Prostate gland (tissue), 2 donors: ENCODE measurements around the gene GALNT16. TPM values are rescaled to one million over a fixed set of nuclear protein-coding genes. Genes with fewer than 3 reads are reported as not detected.

ENCODE experiments used
- DNase-seq: peaks from one replicate; pipeline ENCODE4 v3.0.0-alpha.2; 2019; ENCODE audit warnings: low spot score
- H3K27ac ChIP-seq, 2 donors: fragments of 200-600 bp; sonication (generic); 2 replicates each; pipeline ENCODE4 v1.5.1; 2017 to 2019
- H3K27me3 ChIP-seq: fragments of 200-600 bp; sonication (generic); replicated peaks from 2 replicates; pipeline ENCODE4 v1.5.1; 2019; ENCODE audit not compliant: insufficient read depth
- H3K36me3 ChIP-seq, 2 donors: fragments of 200-600 bp; sonication (generic); 1 replicate in 1 of 2; 2 replicates in 1 of 2; pipeline versions ENCODE4 v1.5.1 to v1.8.1; 2017 to 2019
- H3K4me1 ChIP-seq: fragments of 200-600 bp; sonication (generic); replicated peaks from 2 replicates; pipeline ENCODE4 v1.5.1; 2019
- H3K4me3 ChIP-seq, 2 donors: fragments of 200-600 bp; sonication (generic); 2 replicates each; pipeline ENCODE4 v1.5.1; 2017 to 2019
- H3K9me3 ChIP-seq: fragments of 200-600 bp; sonication (generic); 2 replicates; pipeline ENCODE4 v1.5.1; 2017
- POLR2A ChIP-seq: fragments of 450-650 bp; IDR thresholded peaks from one replicate; pipeline ENCODE4 v1.6.1; 2016; ENCODE audit warnings: antibody characterized with exemption, mild to moderate bottlenecking
- POLR2AphosphoS5 ChIP-seq: sonication (generic); formaldehyde crosslinking; IDR thresholded peaks from one replicate; pipeline ENCODE4 v1.6.1; 2017; ENCODE audit warnings: antibody characterized with exemption
- WGBS: methylation state at CpG from one replicate; pipeline ENCODE4 v1.1.5; 2018; 5-methylcytosine and 5-hydroxymethylcytosine counted together
- intact Hi-C: fragments of 100-400 bp; cut with DNase I; formaldehyde crosslinking; loops from one replicate; pipeline ENCODE4 v1.14.2; 2022
- total RNA-seq, 2 donors: library from RNA; depleted of rRNA; stranded (reverse); fragments of >200 nt; gene quantifications; one replicate each; pipeline ENCODE4 v1.1.0, GENCODE V29; 2016
- TF ChIP-seq, protein P1 (sequence below), 4 experiments: fragments of 200-600 bp in 2 of 4; fragments of 450-650 bp in 2 of 4; sonication (generic) in 2 of 4; IDR thresholded peaks; 1 replicate in 3 of 4; 2 replicates in 1 of 4; pipeline ENCODE4 v1.5.1; 2016 to 2019; ENCODE audit warnings: antibody characterized with exemption in 4 of 4, mild to moderate bottlenecking in 2 of 4, moderate library complexity in 2 of 4

The GALNT16 gene
- total RNA-seq, 2 donors from 2014 or later, result 2.0 to 6.9 TPM

DNA sequence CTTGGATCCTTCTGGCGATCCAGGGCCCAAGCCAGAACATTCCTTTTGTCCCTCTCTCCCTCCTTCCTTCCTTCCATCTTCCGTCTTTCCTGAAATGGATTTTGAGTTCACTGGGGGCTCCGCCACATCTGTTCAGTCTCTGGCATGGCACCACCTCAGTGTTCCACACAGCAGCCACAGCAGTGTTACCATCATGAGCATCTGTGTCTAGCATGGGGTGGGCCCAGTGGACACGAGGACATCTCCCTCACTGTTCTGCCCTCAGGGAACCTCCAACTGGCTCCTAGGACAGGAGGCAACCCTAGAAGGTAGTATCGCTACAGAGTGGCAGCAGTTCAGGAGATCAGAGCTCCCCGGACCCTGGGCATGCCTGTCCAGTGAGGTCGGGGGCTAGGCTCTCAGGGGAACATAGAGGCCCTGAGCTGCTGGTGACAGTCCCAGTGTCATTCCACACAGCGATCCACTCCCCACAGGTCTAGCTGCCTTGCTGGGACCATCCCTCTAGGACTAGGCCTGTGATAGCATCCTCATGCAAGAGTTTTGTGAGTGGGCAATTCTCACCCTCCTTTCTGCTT lies 59.0 kb downstream of the GALNT16 start:
- no peaks in the 10 kb centered on the region for H3K9me3 ChIP-seq
- no peaks in the 10 kb centered on the region for H3K36me3 ChIP-seq
- no peak overlapping the region for H3K27ac ChIP-seq
- no peak for TF ChIP-seq POLR2A
- TF ChIP-seq, protein P1, sequence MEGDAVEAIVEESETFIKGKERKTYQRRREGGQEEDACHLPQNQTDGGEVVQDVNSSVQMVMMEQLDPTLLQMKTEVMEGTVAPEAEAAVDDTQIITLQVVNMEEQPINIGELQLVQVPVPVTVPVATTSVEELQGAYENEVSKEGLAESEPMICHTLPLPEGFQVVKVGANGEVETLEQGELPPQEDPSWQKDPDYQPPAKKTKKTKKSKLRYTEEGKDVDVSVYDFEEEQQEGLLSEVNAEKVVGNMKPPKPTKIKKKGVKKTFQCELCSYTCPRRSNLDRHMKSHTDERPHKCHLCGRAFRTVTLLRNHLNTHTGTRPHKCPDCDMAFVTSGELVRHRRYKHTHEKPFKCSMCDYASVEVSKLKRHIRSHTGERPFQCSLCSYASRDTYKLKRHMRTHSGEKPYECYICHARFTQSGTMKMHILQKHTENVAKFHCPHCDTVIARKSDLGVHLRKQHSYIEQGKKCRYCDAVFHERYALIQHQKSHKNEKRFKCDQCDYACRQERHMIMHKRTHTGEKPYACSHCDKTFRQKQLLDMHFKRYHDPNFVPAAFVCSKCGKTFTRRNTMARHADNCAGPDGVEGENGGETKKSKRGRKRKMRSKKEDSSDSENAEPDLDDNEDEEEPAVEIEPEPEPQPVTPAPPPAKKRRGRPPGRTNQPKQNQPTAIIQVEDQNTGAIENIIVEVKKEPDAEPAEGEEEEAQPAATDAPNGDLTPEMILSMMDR (IDR thresholded peaks at IDR 0.05), result no peak
- no peak for TF ChIP-seq POLR2AphosphoS5
- no peak for DNase-seq
- H3K27me3 ChIP-seq, result no peaks in the 10 kb centered on the region
- no peaks in the 10 kb centered on the region for H3K4me1 ChIP-seq
- no peak overlapping the region for H3K4me3 ChIP-seq
- intact Hi-C loops, result no loop called here
- 92% methylated on average over 8 of the region's 8 CpGs for WGBS

DNA sequence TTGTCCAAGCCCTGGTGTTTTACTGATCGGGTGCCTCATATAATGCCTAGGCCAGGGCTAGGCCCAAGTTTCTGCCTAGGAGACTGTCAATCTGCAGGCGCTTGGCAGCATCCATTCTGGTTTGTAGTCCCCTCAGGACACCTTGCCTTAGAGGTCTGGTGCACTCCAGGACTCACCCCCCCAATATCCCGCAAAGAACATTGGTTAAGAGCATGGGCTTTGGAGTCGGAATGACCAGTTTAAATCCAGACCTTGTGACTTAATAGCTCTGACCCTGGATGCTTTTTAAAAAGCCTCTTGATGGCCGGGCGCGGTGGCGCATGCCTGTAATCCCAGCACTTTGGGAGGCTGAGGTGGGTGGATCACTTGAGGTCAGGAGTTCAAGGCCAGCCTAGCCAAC lies 60.0 kb downstream of the GALNT16 start:
- Histone ChIP-seq H3K36me3 (no peaks in the 10 kb centered on the region), H3K27ac (no peak overlapping the region), H3K27me3 (no peaks in the 10 kb centered on the region), H3K9me3 (no peaks in the 10 kb centered on the region), H3K4me1 (no peaks in the 10 kb centered on the region), H3K4me3 (no peak overlapping the region)
- intact Hi-C loops, result no loop called here
- TF ChIP-seq, protein P1 (IDR thresholded peaks at IDR 0.05), result no peak
- TF ChIP-seq POLR2A, result no peak
- no peak for TF ChIP-seq POLR2AphosphoS5
- DNase-seq, result no peak
- WGBS, result 96% methylated on average over 8 of the region's 8 CpGs

DNA sequence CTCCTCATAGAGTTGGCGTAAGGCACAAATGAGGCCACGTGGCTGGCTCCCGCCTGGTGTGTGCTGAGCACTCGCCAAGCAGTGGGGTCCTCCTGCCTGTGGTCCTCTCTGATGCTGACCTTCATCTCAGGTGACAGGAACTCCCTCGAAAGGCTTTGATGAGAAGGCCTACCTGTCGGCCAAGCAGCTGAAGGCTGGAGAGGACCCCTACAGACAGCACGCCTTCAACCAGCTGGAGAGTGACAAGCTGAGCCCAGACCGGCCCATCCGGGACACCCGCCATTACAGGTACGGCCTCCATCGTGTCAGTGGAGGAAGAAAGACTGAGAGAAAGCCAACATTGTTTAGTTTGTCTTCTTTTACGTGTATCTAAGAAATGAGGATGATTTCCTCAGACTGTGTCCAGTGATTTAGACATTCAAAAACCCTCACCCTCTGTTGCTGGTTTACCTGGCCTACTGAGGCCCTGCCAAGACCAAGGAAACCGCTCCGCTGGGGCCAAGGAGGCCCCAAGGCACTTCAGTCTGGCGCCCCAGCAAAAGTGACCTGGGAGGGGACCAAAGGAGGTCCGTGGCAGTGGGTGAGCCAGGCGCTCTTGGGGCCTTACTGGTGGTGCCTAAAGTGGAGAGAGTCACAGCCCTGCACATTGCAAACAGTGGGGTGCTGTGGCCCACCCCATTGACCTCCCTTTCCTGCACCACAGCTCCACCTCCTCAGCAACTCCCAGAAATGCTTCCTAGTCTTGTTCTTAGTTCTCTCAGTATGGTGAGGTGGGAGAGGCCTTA lies 60.8 kb downstream of the GALNT16 start:
- Histone ChIP-seq H3K27ac (no peak overlapping the region), H3K36me3 (no peaks in the 10 kb centered on the region), H3K4me1 (no peaks in the 10 kb centered on the region), H3K27me3 (no peaks in the 10 kb centered on the region), H3K9me3 (no peaks in the 10 kb centered on the region), H3K4me3 (no peak overlapping the region)
- DNase-seq, result no peak
- 92% methylated on average over 18 of the region's 18 CpGs for WGBS
- intact Hi-C loops, result no loop called here
- no peak for TF ChIP-seq POLR2AphosphoS5
- TF ChIP-seq, protein P1 (IDR thresholded peaks at IDR 0.05), result no peak
- no peak for TF ChIP-seq POLR2A

DNA sequence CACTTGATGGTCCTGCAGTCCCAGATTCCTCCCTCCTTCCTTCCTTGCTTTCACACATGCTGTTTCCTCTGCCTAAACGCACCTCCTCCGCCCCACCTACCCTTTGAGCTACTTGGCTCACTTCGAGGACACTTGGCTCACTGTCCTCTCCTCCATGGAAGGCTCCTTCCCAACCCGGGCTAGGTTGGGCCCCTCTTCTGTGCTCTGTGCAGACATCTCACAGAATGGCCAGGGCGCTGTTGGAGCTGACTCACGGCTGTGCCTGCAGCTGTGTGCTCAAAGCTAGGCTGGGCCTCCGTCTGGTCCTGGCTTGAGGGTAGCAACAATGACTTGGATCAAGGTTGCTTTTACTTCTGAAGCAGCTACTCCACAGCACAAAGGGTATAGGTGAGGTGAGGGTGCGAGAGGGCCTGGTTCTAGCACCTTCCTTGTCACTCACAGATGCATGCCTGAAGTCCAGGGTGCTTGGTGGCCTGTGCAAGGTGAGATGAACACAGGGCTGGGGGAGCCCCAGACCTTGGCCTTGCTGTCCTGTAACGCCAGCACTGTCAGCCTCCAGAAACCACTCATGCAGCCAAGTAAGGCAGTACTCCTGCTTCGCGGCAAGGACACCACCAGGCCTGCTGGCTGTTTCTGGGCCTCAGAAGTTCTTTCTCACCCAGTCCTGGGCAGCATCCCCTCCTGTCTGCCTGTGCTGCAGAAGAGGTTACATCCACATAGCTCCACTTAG lies 61.8 kb downstream of the GALNT16 start:
- H3K36me3 ChIP-seq, result no peaks in the 10 kb centered on the region
- DNase-seq, result no peak
- WGBS, result 76% methylated on average over 11 of the region's 11 CpGs
- no peak overlapping the region for H3K27ac ChIP-seq
- H3K4me3 ChIP-seq, result no peak overlapping the region
- TF ChIP-seq POLR2A (no peak), POLR2AphosphoS5 (no peak)
- TF ChIP-seq, protein P1 (IDR thresholded peaks at IDR 0.05), result no peak
- H3K27me3 ChIP-seq, result no peaks in the 10 kb centered on the region
- no peaks in the 10 kb centered on the region for H3K9me3 ChIP-seq
- H3K4me1 ChIP-seq, result no peaks in the 10 kb centered on the region
- intact Hi-C loops, result no loop called here
